GM19023 (cell line): ENCODE data around the gene NDUFA13.
"Not testable (repeated sequence)": the region's sequence is repeated elsewhere in the genome, so short reads cannot be mapped to it uniquely, and the experiment has no call there.

Source experiments
- ATAC-seq: cut with Tn5 transposase; IDR thresholded peaks from one replicate; pipeline ENCODE4 v1.9.1; 2021; ENCODE audit warnings: mild to moderate bottlenecking, moderate library complexity; ENCODE audit not compliant: unreplicated experiment

The NDUFA13 gene

GRCh38 chr19:19515642-19516519 lies at the start of gene NDUFA13:
TSS of gene NDUFA13 (plus strand) at chr19:19516225. CDS start at chr19:19516239, 14 bp downstream.
- peak; percentile 88 for ATAC-seq

DNA sequence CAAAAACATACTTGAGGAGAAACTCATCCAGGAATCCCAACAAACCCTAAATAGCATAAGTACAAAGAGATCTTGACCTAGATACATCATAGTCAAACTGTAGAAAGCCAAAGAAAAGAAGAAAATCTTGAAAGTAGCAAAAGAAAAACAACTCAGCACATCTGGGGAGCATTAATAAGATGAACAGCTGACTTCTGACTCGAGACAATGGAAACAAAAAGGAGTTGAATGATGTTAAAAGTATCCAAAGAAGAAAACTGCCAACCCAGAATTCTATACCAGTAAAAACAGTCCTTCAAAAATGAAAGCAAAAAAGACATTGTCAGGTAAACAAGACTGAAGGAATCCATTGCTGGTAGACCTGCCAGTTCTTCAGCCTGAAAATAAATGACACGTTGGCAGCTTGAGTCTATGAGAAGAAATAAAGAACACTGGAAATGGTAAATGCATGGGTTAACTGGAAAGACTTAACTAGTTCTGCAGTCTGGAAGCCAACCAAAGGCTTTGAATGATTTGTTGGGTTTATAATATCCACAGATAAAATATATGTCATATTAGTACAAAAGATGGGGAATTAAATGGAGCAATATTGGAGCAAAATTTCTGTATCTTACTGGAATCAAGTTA lies 47.5 kb upstream of the NDUFA13 start:
- ATAC-seq = no peak

DNA sequence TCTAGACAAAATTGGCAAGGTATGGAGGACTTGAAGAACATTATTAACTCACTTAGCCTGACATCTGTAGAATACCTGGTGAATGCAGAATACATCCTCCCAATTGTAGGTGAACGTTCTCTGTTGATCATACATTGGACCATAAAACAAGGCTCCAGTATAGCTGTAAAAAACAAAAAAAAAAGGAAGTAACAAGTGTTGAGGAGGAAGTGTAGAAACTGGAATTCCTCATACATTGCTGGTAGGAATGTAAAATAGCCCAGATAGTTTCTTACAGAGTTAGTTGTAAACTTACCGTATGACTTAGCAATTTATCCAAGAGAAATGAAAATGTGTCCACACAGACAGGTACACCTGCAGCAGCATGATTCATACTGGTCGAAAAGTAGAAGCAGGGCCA lies 45.4 kb upstream of the NDUFA13 start:
- no peak for ATAC-seq

- ATAC-seq = no peak
Observed at GRCh38 chr19:19471682-19472081, 44.3 kb upstream of the NDUFA13 start.

- ATAC-seq = not testable (repeated sequence)
Observed at GRCh38 chr19:19472106-19472505, 43.9 kb upstream of the NDUFA13 start.

- no peak for ATAC-seq
Observed at GRCh38 chr19:19475015-19475765, 40.8 kb upstream of the NDUFA13 start.

- no peak for ATAC-seq
Observed at GRCh38 chr19:19475849-19476828, 39.9 kb upstream of the NDUFA13 start.

DNA sequence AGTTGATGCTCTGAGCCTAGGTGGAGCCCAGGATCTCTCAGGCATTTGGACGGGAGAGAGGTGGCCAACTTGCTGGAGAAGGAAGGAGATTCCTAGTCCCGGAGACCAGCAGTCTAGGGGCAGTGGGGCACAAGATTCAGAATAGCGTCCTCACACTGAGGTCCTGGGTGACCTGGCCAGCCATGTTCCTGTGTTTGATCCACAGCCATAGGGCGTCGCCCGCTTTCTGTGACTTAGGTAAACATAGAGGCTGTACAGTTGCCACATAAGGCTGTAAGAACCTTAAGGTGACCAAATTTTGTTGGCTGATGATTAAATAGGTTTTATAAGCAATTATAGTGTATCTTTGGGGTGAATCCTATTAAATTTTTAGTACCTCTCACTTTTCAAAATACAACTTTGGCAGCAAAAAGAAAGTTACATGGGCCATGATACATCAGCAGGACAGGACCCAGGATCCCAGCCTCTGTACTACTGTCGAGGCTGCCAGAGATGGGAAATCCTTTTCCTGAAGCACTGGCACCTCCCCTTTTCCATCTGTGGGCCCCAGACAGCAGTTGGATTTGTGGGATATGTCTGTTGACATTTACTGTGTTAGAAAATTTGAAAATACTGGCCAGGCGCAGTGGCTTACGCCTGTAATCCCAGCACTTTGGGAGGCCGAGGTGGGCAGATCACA lies 38.2 kb upstream of the NDUFA13 start:
- ATAC-seq = no peak

DNA sequence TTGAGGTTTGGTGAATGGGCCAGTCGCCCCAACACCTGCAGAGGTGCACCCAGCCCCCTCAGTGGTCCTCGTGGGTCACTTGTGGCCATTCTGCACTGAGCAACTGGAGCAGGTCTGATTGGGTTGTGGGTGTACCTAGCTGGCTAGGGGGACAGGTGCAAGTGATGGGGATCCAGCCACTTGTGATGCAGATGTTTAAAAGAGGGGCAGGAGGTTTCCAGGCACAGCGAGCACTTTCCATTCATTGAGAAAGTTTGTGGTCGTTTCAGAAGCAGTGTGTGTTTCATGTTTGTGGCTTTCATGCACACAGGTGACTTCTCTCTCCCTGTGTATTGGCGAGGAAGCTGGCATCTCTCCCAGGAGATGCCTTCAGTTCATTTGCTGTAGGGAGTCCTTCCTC lies 35.3 kb upstream of the NDUFA13 start:
- no peak for ATAC-seq

DNA sequence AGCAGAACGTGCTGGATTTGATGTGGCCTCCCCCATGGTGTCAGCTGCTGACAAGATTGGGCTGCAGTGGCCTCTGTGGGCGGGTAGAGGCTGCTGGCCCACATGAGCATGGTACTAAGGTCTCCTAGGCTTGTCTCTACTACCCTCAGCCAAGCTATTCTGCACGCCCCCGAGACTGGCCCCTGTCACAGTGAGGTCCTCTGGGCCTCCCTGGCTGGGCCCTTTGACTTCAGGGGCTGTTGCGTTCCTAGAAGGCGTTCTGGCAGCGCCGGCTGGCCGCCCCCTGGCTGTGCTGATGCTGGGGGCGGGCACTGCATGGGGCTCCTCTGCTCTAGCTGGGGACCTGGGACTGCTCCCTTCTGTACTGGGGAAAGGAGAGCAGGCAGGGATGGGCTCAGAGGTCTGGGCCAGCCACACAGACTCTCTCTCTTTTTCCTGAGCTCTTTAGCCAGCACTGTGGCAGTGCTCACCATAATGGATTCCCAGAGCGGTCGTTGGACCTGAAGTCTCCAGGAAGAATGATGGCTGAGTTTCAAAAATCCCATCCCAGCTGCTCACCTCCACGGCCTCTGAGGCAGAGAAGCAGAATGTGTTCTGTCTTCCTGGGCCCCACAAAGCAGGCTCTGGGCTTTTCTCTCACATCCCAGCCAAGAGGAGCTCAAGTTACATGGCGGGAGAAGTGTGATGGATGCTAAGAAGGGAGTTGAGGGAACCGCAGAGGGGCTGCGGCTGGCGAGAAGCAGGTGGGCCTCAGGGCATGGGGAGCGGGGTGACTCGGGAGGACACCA lies 33.0 kb upstream of the NDUFA13 start:
- no peak for ATAC-seq

DNA sequence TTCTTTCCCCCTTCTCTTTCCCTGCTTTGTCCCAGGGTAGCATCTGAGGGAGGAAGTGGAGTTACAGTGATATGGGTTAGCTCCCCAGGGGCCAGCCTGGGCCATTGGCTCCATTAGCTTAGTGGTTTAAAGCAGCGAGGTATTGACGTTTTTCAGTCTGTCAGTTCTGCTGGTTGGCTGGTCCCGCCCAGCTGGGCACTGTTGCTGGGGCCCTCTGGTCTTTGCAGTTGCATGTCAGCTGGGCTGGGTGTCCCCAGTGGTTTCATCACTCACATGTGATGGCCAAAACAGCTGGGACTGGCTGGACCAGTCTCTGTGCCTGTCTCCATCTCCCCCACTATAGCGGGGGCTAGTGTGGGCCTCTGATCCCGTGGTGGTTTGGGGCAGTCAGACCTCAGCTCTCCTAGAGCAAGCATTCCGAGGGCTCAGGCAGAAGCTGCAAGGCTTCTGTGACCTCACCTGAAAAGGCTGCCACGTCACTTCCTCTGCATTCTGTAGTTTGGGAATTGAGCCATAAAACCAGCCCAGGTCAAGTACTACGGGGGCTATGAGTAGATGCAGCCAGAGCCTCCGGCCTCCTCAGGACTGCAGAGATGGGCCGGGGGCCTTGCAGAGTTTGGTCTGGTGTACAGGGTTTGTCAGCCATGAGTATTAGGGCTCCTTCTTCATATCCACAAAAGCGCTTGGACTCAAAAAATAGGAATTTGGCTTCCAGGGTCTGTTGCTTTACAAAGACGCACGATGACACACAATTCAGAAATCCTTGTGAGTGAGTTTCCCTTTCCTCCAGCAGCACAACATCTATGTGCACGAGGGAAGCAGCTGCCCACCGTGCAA lies 30.6 kb upstream of the NDUFA13 start:
- no peak for ATAC-seq

DNA sequence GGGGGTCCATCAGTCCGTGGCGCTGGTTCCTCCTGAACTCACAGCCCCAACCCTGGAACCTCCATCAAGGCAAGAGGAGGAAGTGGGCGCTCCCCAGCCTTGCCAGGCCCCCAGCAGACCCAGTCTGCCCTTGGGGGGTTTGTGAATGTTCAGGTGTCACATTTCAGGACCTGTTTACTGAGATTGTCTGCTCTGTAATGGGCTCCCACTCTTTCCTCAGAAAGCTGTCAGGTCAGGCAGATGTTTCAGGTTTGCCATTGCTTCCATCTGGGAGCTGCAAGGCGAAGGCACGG lies 30.1 kb upstream of the NDUFA13 start:
- ATAC-seq = no peak

- no peak for ATAC-seq
Observed at GRCh38 chr19:19486343-19487076, 29.5 kb upstream of the NDUFA13 start.

GRCh38 chr19:19487077-19487949 lies 28.7 kb upstream of the NDUFA13 start:
- no peak for ATAC-seq

DNA sequence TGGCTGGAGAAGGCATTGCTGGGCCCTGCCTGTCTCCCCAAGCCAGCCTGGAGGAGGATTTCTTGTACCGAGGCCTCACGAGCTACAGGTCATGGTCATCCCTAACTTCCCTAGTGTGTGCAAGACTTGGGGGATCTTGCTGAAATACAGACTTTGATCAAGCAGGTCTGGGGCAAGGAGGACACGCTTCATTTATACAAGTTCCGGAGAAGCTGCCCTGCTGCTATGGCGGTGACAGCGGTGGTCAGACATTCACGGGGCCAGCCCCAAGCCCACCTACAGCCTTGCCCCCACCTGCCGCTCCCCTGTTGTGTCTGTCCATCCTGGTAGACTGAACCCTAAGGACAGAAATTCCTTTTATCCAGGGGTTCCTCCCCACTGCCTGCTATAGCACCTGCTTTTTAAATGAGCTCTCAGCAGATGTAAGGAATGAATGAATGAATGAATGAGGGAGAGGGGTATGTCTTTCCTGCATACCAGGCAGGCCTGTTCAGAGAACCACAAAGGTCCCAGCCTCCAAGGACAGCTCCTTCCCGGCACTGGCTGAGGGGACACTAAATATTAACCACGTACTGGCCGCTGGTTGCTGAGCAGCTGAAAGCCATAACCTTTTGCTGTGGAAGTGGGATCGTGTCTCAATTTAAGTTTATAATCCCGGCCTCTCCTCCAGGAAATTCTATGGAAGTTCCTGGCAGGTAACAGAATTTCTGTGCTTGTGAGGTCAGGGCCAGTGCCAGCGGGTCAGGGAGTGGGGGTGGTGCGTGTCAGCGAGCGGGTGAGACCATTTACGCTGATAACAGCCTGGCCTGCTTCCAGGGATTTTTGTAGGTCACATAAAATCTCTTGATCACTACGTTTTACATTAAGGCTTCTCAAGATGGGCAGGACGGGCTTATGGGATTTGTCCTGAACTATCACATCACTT lies 27.8 kb upstream of the NDUFA13 start:
- no peak for ATAC-seq
